A549 (cell line): ENCODE results near the gene SLC46A1. TPM values are rescaled to one million over a fixed set of nuclear protein-coding genes. Genes with fewer than 3 reads are reported as not detected.
A peak's percentile ranks its signal among the peaks of the same experiment; 100 is the strongest.

Experiments
- ATAC-seq, 2 experiments: fragments of 200-7000 bp in 1 of 2; fragments of >200 bp in 1 of 2; cut with Nextera tagmentation in 1 of 2; cut with Tn5 transposase in 1 of 2; 3 replicates each; pipeline versions ENCODE4 v1.8.0 to v1.9.1; 2018 to 2020; ENCODE audit warnings: mild to moderate bottlenecking in 1 of 2, moderate library complexity in 1 of 2
- CTCF ChIA-PET: fragments of 300-600 bp; sonication (Branson Sonifier 250); formaldehyde crosslinking; extraction: SDS; loops from one replicate; lab custom pipeline; 2021; ENCODE audit warnings: antibody characterized with exemption, inconsistent platforms; lab: Yijun Ruan, JAX
- POLR2A ChIA-PET: fragments of 350-600 bp; formaldehyde crosslinking; extraction: SDS; loops from one replicate; lab custom pipeline; 2021; ENCODE audit warnings: antibody characterized with exemption, inconsistent platforms; lab: Yijun Ruan, JAX
- DNase-seq, 2 experiments: peaks; one replicate each; pipeline versions ENCODE4 v3.0.0 to v3.0.0-alpha.2; 2011 to 2016; ENCODE audit warnings: low read depth in 1 of 2, low spot score in 1 of 2
- FAIRE-seq: peaks from 2 replicates; lab custom pipeline; 2011; peaks lifted over from hg19 to GRCh38; lab: Jason Lieb, UNC
- H3K27ac ChIP-seq, 2 experiments: fragments of >200 bp; sonication (Bioruptor Twin); formaldehyde crosslinking; 3 replicates each; pipeline ENCODE4 v1.5.1; 2016 to 2017
- H3K4me1 ChIP-seq: fragments of >200 bp; sonication (Bioruptor Twin); formaldehyde crosslinking; 3 replicates; pipeline ENCODE4 v1.6.1; 2016
- H3K4me2 ChIP-seq: fragments of >200 bp; sonication (Bioruptor Twin); formaldehyde crosslinking; 3 replicates; pipeline ENCODE4 v1.6.1; 2016
- H3K4me3 ChIP-seq: fragments of >200 bp; sonication (Bioruptor Twin); formaldehyde crosslinking; 3 replicates; pipeline ENCODE4 v1.5.1; 2016
- H3K9me3 ChIP-seq: fragments of >200 bp; sonication (Bioruptor Twin); formaldehyde crosslinking; 3 replicates; pipeline ENCODE4 v1.6.1; 2016
- ATOH8 ChIP-seq: fragments of 250-450 bp; sonication (Bioruptor Pico); IDR thresholded peaks from 2 replicates; pipeline ENCODE4 v1.5.0; 2020; ENCODE audit warnings: low read depth, mild to moderate bottlenecking, moderate library complexity
- CBX2 ChIP-seq: fragments of 200-600 bp; sonication (generic); IDR thresholded peaks from 2 replicates; pipeline ENCODE4 v1.6.1; 2016; ENCODE audit warnings: low read depth, mild to moderate bottlenecking, borderline replicate concordance
- CBX8 ChIP-seq: fragments of 200-600 bp; sonication (generic); IDR thresholded peaks from 2 replicates; pipeline ENCODE4 v1.6.1; 2016
- CHD2 ChIP-seq: fragments of 150-350 bp; IDR thresholded peaks from 2 replicates; pipeline ENCODE4 v1.6.1; 2014; ENCODE audit warnings: low read length; ENCODE audit not compliant: partially characterized antibody
- CHD4 ChIP-seq: fragments of 200-600 bp; sonication (generic); IDR thresholded peaks from 2 replicates; pipeline ENCODE4 v1.6.1; 2016; ENCODE audit warnings: antibody characterized with exemption, mild to moderate bottlenecking, borderline replicate concordance
- EHMT2 ChIP-seq: fragments of 200-600 bp; sonication (generic); IDR thresholded peaks from 2 replicates; pipeline ENCODE4 v1.6.1; 2016; ENCODE audit warnings: antibody characterized with exemption, low read depth, mild to moderate bottlenecking, moderate library complexity
- ELK1 ChIP-seq: fragments of 150-350 bp; IDR thresholded peaks from 2 replicates; pipeline ENCODE4 v1.6.1; 2014; ENCODE audit warnings: low read depth, mild to moderate bottlenecking, low read length
- HEYL ChIP-seq: fragments of 250-450 bp; sonication (Bioruptor Pico); IDR thresholded peaks from 2 replicates; pipeline ENCODE4 v1.8.0; 2021; ENCODE audit warnings: mild to moderate bottlenecking, moderate library complexity
- HOXA7 ChIP-seq: fragments of 250-450 bp; sonication (Bioruptor Pico); IDR thresholded peaks from 2 replicates; pipeline ENCODE4 v1.5.0; 2020; ENCODE audit warnings: mild to moderate bottlenecking, moderate library complexity
- HOXB13 ChIP-seq: fragments of 250-450 bp; sonication (Bioruptor Pico); IDR thresholded peaks from 2 replicates; pipeline ENCODE4 v1.5.0; 2020; ENCODE audit warnings: low read depth, mild to moderate bottlenecking, moderate library complexity
- HOXB5 ChIP-seq: fragments of 250-450 bp; sonication (Bioruptor Pico); IDR thresholded peaks from 2 replicates; pipeline ENCODE4 v1.5.0; 2020; ENCODE audit warnings: mild to moderate bottlenecking, moderate library complexity
- JUN ChIP-seq, 2 experiments: fragments of >200 bp; sonication (Bioruptor Twin); formaldehyde crosslinking; IDR thresholded peaks; 2 replicates in 1 of 2; 3 replicates in 1 of 2; pipeline ENCODE4 v1.6.1; 2016 to 2017
- MAFK ChIP-seq: fragments of 450-650 bp; IDR thresholded peaks from 2 replicates; pipeline ENCODE4 v1.6.1; 2014; ENCODE audit not compliant: partially characterized antibody
- MAZ ChIP-seq: fragments of 150-350 bp; IDR thresholded peaks from 2 replicates; pipeline ENCODE4 v1.6.1; 2014; ENCODE audit warnings: antibody characterized with exemption, low read depth, low read length, borderline replicate concordance
- PHF8 ChIP-seq: fragments of 200-600 bp; sonication (generic); IDR thresholded peaks from 2 replicates; pipeline ENCODE4 v1.6.1; 2016; ENCODE audit warnings: low read depth, mild to moderate bottlenecking, antibody characterized with exemption, moderate library complexity, borderline replicate concordance
- POLR2A ChIP-seq: IDR thresholded peaks from 2 replicates; pipeline ENCODE4 v1.6.1; 2012; ENCODE audit warnings: mild to moderate bottlenecking, low read length
- POLR2AphosphoS2 ChIP-seq: conservative IDR thresholded peaks from 2 replicates; pipeline ENCODE4 v1.6.1; 2012; ENCODE audit warnings: low read length, improper control_type of control experiment, inconsistent platforms
- RARB ChIP-seq: fragments of 250-450 bp; sonication (Bioruptor Pico); IDR thresholded peaks from 2 replicates; pipeline ENCODE4 v1.8.0; 2021; ENCODE audit warnings: mild to moderate bottlenecking, moderate library complexity
- RCOR1 ChIP-seq: fragments of 150-350 bp; IDR thresholded peaks from 2 replicates; pipeline ENCODE4 v1.6.1; 2014; ENCODE audit warnings: antibody characterized with exemption, low read length, low read depth
- RNF2 ChIP-seq: fragments of 200-600 bp; sonication (generic); IDR thresholded peaks from 2 replicates; pipeline ENCODE4 v1.6.1; 2016; ENCODE audit warnings: low read depth, mild to moderate bottlenecking, antibody characterized with exemption, moderate library complexity, borderline replicate concordance
- TFCP2L1 ChIP-seq: fragments of 250-450 bp; sonication (Bioruptor Pico); IDR thresholded peaks from 2 replicates; pipeline ENCODE4 v1.5.0; 2021; ENCODE audit warnings: mild to moderate bottlenecking
- USF2 ChIP-seq: fragments of 450-650 bp; IDR thresholded peaks from 2 replicates; pipeline ENCODE4 v1.6.1; 2014; ENCODE audit warnings: antibody characterized with exemption
- ZFP36 ChIP-seq: fragments of 450-650 bp; IDR thresholded peaks from 2 replicates; pipeline ENCODE4 v1.6.1; 2014; ENCODE audit warnings: borderline replicate concordance; ENCODE audit not compliant: partially characterized antibody
- ZSCAN20 ChIP-seq: fragments of 250-450 bp; sonication (Bioruptor Pico); IDR thresholded peaks from 2 replicates; pipeline ENCODE4 v1.8.0; 2022; ENCODE audit warnings: mild to moderate bottlenecking, moderate library complexity
- WGBS: methylation state at CpG from one replicate; pipeline ENCODE4 v1.1.6; 2017; ENCODE audit errors: missing lambda C conversion rate; 5-methylcytosine and 5-hydroxymethylcytosine counted together
- polyA plus RNA-seq, 4 experiments: library from polyadenylated mRNA; depleted of rRNA in 3 of 4; stranded (reverse); fragments of >200 nt; fragmentation: RNase III in 1 of 4; extraction: RNeasy Plus Mini Kit Qiagen cat#74134 plus additional on column Dnase treatment in 1 of 4; gene quantifications; 2 replicates in 3 of 4; 3 replicates in 1 of 4; pipeline ENCODE4 v1.2.3, GENCODE V29; 2011 to 2017
- TF ChIP-seq, protein P1 (sequence below): fragments of >200 bp; sonication (Bioruptor Twin); formaldehyde crosslinking; IDR thresholded peaks from 3 replicates; pipeline ENCODE4 v1.6.1; 2016
- TF ChIP-seq, protein P2 (sequence below): IDR thresholded peaks from 2 replicates; pipeline ENCODE4 v1.6.1; 2012
- TF ChIP-seq, protein P3 (sequence below): fragments of >200 bp; sonication (Bioruptor Twin); formaldehyde crosslinking; IDR thresholded peaks from 3 replicates; pipeline ENCODE4 v1.5.1; 2016
- TF ChIP-seq, protein P4 (sequence below): IDR thresholded peaks from 2 replicates; pipeline ENCODE4 v1.6.1; 2012

SLC46A1 gene
- polyA plus RNA-seq, 2 of the 4 experiments (the other 2 are of a cell fraction) = 12.8 to 23.7 TPM

GRCh38 chr17:28371245-28372202 is 34.5 kb downstream of the SLC46A1 start, which contains the start of gene SARM1:
TSS of gene SARM1 (plus strand) at chr17:28371694. CDS start at chr17:28372033, 339 bp downstream.
- peak within 1 kb of the TSS; percentile 81 for H3K4me2 ChIP-seq
- peak in 1 of 2 experiments; percentile 43; a peak in 2 of 5 replicates for TF ChIP-seq JUN (IDR thresholded peaks at IDR 0.05)
- TF ChIP-seq MAZ = 0 out of 2 replicates have a peak, but pooled peaks have one; percentile 26
- TF ChIP-seq CBX8 = no peak
- TF ChIP-seq USF2 = peak; percentile 94
- no peak for TF ChIP-seq EHMT2
- TF ChIP-seq ZSCAN20 (CRISPR knock-in tag) = no peak
- TF ChIP-seq PHF8 = 0 out of 2 replicates have a peak, but pooled peaks have one; percentile 2
- TF ChIP-seq, protein P1, sequence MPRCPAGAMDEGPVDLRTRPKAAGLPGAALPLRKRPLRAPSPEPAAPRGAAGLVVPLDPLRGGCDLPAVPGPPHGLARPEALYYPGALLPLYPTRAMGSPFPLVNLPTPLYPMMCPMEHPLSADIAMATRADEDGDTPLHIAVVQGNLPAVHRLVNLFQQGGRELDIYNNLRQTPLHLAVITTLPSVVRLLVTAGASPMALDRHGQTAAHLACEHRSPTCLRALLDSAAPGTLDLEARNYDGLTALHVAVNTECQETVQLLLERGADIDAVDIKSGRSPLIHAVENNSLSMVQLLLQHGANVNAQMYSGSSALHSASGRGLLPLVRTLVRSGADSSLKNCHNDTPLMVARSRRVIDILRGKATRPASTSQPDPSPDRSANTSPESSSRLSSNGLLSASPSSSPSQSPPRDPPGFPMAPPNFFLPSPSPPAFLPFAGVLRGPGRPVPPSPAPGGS = no peak; the same call in 2 of the 3 replicates
- TF ChIP-seq RARB (CRISPR knock-in tag) = no peak
- no peak for TF ChIP-seq CBX2
- peak; percentile 38 for TF ChIP-seq POLR2A
- TF ChIP-seq ZFP36 = no peak
- no peak for TF ChIP-seq CHD2
- TF ChIP-seq, protein P2, sequence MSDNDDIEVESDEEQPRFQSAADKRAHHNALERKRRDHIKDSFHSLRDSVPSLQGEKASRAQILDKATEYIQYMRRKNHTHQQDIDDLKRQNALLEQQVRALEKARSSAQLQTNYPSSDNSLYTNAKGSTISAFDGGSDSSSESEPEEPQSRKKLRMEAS = peak; percentile 65
- TF ChIP-seq, all 56 proteins: peak for 6
- DNase-seq (peak; percentile 94 to 95), FAIRE-seq (no peak), ATAC-seq (peak; percentile 71 to 90)
- H3K27ac ChIP-seq = peak within 1 kb of the TSS; percentile 83 to 87
- ChIA-PET CTCF (interaction anchor here (0.7 to 3.2 kb wide), 5 partner anchors 8 to 161 kb away, joined by 3 to 12 read pairs (median 3); no protein-coding TSS in a partner anchor), POLR2A (interaction anchor here (1.0 to 3.0 kb wide), 3 partner anchors 9 to 36 kb away, joined by 3 to 43 read pairs (median 3); partner anchors contain the start of genes POLDIP2 and TNFAIP1)
- H3K9me3 ChIP-seq = no peaks in the 10 kb centered on the region
- H3K4me3 ChIP-seq = peak within 1 kb of the TSS; percentile 57
- 5% methylated on average over 37 of the region's 80 CpGs for WGBS
- peaks cover 30% of the 10 kb centered on the region for H3K4me1 ChIP-seq

- no peak for FAIRE-seq
- ChIA-PET CTCF (interaction anchor here (0.6 to 5.5 kb wide), 7 partner anchors 9 to 44 kb away, joined by 3 to 27 read pairs (median 4); partner anchors contain the start of genes POLDIP2 and TNFAIP1), POLR2A (interaction anchor here (1.1 to 3.0 kb wide), 4 partner anchors 10 to 46 kb away, joined by 3 to 43 read pairs (median 8); partner anchors contain the start of genes IFT20, POLDIP2 and TNFAIP1)
- ATAC-seq = no peak
- DNase-seq = no peak
- Histone ChIP-seq H3K4me3 (peak overlapping the region; percentile 57), H3K4me2 (peak overlapping the region; percentile 81), H3K27ac (peak overlapping the region; percentile 83 to 87), H3K9me3 (no peaks in the 10 kb centered on the region), H3K4me1 (peaks cover 30% of the 10 kb centered on the region)
- WGBS = 76% methylated on average over 1 of the region's 1 CpG
- no peak for TF ChIP-seq ZFP36
- TF ChIP-seq HOXA7 (CRISPR knock-in tag) = 0 out of 2 replicates have a peak, but pooled peaks have one; percentile 43
- TF ChIP-seq HOXB13 (CRISPR knock-in tag) = no peak
- no peak for TF ChIP-seq POLR2AphosphoS2
- TF ChIP-seq RCOR1 = no peak
- no peak for TF ChIP-seq ATOH8
- TF ChIP-seq CHD4 = peak; percentile 55; the same call in 1 of the 2 replicates
- no peak for TF ChIP-seq RNF2
- TF ChIP-seq TFCP2L1 (CRISPR knock-in tag) = no peak
- TF ChIP-seq, protein P3, sequence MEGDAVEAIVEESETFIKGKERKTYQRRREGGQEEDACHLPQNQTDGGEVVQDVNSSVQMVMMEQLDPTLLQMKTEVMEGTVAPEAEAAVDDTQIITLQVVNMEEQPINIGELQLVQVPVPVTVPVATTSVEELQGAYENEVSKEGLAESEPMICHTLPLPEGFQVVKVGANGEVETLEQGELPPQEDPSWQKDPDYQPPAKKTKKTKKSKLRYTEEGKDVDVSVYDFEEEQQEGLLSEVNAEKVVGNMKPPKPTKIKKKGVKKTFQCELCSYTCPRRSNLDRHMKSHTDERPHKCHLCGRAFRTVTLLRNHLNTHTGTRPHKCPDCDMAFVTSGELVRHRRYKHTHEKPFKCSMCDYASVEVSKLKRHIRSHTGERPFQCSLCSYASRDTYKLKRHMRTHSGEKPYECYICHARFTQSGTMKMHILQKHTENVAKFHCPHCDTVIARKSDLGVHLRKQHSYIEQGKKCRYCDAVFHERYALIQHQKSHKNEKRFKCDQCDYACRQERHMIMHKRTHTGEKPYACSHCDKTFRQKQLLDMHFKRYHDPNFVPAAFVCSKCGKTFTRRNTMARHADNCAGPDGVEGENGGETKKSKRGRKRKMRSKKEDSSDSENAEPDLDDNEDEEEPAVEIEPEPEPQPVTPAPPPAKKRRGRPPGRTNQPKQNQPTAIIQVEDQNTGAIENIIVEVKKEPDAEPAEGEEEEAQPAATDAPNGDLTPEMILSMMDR = no peak
- no peak for TF ChIP-seq HEYL (CRISPR knock-in tag)
- TF ChIP-seq MAFK = no peak
- no peak for TF ChIP-seq HOXB5 (CRISPR knock-in tag)
- no peak for TF ChIP-seq ELK1
- TF ChIP-seq, protein P4, sequence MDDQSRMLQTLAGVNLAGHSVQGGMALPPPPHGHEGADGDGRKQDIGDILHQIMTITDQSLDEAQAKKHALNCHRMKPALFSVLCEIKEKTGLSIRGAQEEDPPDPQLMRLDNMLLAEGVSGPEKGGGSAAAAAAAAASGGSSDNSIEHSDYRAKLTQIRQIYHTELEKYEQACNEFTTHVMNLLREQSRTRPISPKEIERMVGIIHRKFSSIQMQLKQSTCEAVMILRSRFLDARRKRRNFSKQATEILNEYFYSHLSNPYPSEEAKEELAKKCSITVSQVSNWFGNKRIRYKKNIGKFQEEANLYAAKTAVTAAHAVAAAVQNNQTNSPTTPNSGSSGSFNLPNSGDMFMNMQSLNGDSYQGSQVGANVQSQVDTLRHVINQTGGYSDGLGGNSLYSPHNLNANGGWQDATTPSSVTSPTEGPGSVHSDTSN = no peak
Measured at GRCh38 chr17:28370744-28371103, 35.3 kb downstream of the SLC46A1 start.
